ENCODE results near the gene RWDD3.

Gene RWDD3

DNA sequence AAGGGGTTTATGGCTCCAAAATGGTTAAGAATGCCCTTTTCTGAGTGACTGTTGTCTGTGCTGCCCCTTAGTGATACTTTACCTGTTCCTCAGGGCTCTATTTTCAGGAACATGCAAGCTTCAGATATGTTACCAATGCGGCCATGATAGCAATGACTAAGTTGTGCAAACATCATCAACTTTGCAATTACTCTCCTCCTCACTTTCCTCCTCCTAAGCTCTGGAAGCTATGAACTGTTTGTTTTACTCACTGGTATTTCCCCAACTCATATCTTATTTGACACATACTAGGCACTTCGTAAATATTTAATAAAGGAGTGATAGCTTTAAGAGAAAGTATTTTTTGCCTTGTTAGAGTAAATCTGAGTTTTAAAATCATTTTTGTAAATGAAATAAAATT is 53.8 kb downstream of the RWDD3 start:
- Histone ChIP-seq H3K79me2 (ENCODE audit: control insufficient read depth, low read length) (no peaks in the 10 kb centered on the region), H3K4me2 (ENCODE audit: low read length) (no peak overlapping the region), H3K9me2 (replicated peaks; ENCODE audit: control insufficient read depth, low read length) (no peaks in the 10 kb centered on the region; the same call in 1 of the 2 replicates), H3K27me3 (ENCODE audit: control insufficient read depth, low read length) (no peaks in the 10 kb centered on the region), H4K20me1 (ENCODE audit: control insufficient read depth, insufficient read depth, low read depth, low read length) (no peaks in the 10 kb centered on the region), H3K36me3 (ENCODE audit: control insufficient read depth, low read length) (no peaks in the 10 kb centered on the region), H3K27ac (ENCODE audit: low read depth, low read length) (no peak overlapping the region), H3F3A (ENCODE audit: control insufficient read depth, insufficient read depth) (no peaks in the 10 kb centered on the region), H3K9me3 (ENCODE audit: control insufficient read depth, insufficient read depth, low read length) (no peaks in the 10 kb centered on the region), H3K4me1 (ENCODE audit: control insufficient read depth, low read length) (no peaks in the 10 kb centered on the region), H3K4me3 (ENCODE audit: low read length) (no peak overlapping the region)
- TF ChIP-seq, protein P1, sequence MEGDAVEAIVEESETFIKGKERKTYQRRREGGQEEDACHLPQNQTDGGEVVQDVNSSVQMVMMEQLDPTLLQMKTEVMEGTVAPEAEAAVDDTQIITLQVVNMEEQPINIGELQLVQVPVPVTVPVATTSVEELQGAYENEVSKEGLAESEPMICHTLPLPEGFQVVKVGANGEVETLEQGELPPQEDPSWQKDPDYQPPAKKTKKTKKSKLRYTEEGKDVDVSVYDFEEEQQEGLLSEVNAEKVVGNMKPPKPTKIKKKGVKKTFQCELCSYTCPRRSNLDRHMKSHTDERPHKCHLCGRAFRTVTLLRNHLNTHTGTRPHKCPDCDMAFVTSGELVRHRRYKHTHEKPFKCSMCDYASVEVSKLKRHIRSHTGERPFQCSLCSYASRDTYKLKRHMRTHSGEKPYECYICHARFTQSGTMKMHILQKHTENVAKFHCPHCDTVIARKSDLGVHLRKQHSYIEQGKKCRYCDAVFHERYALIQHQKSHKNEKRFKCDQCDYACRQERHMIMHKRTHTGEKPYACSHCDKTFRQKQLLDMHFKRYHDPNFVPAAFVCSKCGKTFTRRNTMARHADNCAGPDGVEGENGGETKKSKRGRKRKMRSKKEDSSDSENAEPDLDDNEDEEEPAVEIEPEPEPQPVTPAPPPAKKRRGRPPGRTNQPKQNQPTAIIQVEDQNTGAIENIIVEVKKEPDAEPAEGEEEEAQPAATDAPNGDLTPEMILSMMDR (IDR thresholded peaks at IDR 0.05; ENCODE audit: low read depth, low read length, poor library complexity, severe bottlenecking) = no peak
- TF ChIP-seq EZH2phosphoT487 (IDR thresholded peaks at IDR 0.05; ENCODE audit: borderline replicate concordance, low read length) = no peak

All from DOHH2 (cell line).